RPMI7951 (cell line): ENCODE data around the gene DLG5. TPM values are rescaled to one million over a fixed set of nuclear protein-coding genes. Genes with fewer than 3 reads are reported as not detected.
A peak's percentile ranks its signal among the peaks of the same experiment; 100 is the strongest.

Experiments used
- DNase-seq: peaks from one replicate; pipeline ENCODE4 v3.0.0-alpha.2; 2012; ENCODE audit warnings: low read depth
- total RNA-seq: library from RNA; depleted of rRNA; stranded (reverse); fragments of >200 nt; shearing (Covaris generic); gene quantifications from 2 replicates; pipeline ENCODE4 v1.2.3, GENCODE V29; 2014

Gene DLG5
- total RNA-seq, 1 experiment from 2014 or later: 9.0 TPM

DNA sequence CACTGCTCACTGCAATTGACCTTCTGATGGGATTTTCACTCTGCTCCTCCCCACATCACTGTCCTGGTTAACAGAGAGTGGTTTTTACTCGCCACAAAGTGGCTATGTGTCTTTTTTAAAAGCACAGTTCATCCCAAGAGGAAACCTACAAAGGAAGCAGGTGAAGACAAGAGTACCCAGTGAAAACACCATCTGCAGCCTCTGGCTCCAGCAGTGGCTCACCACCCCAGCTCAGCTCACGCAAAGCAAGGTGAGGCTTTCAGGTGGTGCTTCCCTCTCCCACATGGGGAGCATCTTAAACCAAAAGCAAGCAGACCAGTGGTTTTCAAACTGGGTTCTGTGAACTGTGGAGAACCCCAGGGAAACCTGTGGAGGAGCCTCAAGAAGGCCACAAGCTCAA is 14.0 kb downstream of the DLG5 start:
- DNase-seq: no peak

DNA sequence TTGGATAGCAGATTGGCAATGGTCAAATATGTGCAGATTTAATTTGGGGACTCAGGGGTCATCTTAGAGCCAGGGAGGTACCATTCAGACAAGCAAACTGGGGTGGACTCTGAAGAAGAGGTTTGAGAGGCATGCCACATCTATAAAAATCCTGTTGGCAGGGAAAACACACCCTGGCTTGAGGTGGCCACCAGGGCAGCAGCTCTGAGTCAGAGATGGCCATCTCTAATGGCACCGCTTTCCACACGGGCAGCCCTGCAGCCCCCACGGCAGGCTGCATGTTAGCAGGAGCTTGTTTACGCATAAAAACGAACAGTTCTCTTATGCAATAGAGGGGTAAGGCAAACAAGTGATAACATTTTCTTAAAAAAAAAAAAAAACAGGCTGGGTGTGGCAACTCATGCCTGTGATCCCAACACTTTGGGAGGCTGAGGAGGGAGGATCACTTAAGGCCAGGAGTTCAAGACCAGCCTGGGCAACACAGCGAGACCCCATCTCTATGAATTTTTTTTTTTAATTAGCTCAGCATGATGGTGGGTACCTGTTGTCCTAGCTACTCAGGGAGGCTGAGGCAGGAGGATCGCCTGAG is 14.9 kb downstream of the DLG5 start:
- peak; percentile 52 for DNase-seq

DNA sequence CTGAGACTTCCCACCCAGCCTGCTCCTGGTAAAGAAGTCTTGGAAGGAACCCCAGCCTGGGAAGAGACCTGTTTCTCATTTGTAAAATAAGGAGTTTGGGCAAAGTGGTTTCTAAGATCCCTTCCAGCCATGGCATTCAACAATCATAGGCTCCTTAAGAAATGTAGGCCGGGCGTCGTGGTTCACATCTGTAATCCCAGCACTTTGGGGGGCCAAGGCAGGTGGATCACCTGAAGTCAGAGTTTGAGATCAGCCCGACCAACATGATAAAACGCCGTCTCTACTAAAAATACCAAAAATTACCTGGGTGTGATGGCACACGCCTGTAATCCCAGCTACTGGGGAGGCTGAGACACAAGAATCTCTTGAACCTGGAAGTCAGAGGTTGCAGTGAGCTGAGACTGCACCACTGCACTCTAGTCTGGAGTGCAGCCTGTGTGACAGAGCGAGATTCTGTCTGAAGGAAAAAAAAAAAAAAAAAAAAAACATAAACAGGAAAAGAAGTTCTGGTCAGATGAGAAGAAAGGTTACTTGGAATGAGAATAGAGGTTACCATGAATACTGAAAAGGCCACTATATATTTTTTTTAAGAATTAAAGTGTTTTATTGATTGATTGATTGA is 15.9 kb downstream of the DLG5 start:
- no peak for DNase-seq

DNA sequence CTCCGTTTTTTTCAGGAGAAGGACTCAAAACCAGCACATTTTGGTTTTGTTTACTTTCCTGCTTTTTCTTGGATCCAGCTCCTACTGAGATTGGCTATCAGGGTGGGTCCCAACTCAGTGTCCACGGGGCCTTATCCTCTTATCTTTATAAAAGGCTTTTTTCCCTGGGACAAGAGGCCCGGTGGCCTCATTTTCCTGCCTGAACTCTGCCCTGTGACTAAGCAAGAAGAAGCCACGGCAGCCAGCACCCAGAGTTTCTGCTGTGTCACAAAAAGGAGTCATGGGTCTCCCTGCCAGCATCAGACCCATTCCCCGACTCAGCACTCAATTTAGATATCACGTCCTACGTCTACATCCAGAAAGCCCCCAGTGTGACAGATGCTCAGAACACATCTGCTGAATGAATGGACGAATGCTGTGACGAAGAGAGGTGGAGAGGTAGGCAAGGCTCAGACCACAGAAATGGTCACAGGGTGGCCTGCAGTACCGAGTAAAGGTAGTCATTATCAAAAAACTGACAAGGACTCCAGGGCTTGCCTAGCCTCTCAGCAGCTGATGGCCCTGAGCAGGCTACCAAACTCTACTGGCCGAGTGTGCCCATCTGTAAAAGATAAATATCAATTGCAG is 16.7 kb downstream of the DLG5 start:
- DNase-seq: peak; percentile 46

DNA sequence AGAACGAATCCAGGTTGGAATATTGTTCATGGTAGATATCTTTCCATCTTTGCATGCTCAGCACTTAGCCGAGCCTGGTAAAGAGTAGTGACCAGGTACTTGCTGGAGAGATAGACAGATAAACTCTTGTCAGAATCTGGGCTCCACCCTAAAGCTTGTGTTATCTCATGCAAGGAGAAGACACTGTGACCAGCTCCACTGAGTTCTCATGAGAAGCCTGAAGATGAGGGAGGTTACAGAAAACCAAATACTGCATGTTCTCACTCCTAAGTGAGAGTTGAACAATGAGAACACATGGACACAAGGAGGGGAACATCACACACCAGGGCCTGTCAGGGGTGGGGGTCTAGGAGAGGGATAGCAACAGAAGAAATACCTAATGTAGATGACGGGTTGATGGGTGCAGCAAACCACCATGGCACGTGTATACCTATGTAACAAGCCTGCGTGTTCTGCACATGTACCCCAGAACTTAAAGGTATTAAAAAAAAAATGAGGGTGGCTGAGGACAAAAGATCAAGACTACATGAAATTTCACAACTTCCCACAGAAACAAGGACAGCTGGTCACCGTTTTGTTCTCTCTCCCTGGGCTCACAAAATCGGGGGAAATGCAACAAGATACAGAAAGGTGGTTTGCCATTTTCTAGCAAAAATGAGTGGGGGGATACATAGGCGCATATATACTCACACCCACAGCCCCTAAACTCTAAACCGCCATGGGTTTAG is 17.4 kb downstream of the DLG5 start:
- no peak for DNase-seq

DNA sequence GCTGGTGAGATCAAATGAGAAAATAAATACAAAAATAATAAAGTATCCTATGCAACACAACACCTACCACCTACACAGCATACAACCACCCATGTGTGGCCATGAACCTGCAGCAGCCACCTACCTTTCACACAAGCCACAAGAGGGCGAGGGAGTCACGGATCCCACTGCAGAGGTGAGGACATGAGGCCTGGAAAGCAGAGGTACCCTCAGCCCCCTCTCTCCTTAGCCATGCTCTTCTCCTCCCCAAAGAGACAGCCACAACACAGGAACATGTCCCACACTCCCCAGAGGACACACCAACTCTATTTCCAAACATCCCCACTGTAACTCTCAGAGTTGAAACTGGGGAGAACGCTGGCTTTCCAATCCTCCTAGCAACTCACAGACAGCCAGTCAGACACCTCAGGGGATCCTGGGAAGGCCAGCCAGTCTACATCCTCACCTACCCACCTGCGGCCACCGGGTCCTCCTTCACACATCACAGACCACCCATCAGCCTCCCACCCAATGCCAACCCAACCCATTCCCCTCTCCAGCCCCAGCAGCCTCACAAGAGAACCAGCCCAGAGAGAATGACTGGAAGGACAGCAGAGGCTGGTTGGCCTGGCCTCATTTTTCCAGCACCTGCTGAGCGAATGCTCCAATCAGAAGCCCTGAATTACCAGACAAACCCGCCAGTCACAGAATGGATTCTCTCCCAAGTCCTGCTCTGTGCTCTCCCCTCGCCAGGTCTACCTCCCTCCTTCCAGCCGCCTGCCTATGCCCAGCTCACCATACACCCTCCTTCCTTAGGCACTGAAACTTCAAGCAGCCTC is 18.4 kb downstream of the DLG5 start:
- no peak for DNase-seq

DNA sequence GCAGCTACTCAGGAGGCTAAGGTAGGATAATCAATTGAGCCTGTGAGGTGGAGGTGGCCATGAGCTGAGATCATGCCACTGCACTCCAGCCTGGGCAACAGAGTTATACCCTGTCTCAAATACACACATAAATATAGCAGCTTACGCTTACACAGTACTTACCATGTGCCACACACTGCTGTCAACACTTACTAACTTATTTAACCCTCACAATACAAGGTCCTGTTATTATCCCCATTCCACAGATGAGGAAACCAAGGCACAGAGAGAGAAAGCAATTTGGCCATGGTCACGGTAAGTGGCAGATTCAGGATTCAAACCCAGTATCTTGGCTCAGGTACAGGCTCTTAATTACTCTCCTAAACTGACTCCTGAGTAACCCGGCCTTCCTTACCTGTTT is 19.1 kb downstream of the DLG5 start:
- no peak for DNase-seq

DNA sequence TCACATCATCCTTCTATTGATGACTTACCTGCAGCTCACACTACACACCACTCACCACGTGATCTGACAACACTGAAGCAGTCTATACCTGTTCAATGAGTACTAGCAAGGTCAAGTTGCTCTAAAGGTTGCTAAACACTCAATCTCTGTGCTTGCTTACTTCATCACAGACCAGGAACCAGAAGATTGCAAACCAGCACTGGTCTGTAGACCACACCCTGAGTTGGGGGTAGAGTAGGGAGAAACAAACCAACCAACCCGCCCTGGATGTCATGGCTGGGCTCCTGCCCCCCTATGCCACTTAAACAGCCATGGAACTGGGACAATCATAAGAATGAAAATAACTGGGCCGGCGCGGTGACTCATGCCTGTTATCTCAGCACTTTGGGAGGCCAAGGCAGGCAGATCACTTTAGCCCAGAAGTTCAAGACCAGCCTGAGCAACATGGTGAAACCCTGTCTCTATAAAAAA is 19.6 kb downstream of the DLG5 start:
- no peak for DNase-seq

DNA sequence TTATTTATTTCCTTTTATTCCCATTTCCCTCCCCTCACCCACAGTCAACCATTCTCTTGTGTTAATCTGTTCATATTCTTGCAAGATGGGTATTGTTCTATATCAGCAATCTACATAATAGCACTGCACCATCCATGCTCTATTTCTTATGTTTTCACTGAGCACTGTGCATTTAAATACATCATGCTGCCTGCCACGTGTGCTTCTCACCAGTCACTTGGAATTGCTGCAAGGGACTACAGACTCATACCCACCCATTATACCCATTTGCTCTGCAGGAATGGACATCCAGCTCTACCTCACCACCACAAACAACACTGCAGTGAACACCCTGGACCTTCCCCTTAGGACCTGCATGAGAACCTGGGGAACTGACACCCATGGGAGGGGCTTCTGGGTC is 20.8 kb downstream of the DLG5 start:
- DNase-seq: no peak

DNA sequence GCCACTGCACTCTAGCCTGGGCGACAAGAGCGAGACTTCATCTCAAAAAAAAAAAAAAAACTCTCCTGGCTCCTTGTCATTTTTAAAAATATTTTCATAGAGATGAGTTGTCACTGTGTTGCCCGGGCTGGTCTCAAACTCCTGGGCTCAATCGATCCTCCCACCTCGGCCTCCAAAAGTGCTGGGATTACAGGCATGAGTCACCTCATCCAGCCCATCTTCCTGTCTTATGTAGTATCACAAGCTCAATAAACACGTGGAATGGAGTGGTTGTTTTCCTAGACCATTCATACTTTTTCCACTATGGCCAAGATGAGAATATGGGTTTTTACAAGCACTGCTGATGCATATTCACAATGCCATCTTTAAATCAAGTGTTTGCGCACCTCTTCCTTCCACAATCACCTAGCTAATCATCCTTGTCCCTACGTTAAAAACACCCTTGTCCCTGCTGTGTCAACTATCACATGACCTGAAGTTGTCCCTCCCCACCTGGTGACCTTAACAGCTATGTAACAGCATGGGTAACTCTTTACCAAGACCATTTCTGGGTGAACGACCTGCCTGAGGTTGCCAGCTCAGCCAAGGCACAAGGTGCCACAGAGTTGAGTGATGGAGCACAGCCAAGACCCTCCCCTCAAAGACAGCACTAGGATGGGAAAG is 21.3 kb downstream of the DLG5 start:
- DNase-seq: no peak

DNA sequence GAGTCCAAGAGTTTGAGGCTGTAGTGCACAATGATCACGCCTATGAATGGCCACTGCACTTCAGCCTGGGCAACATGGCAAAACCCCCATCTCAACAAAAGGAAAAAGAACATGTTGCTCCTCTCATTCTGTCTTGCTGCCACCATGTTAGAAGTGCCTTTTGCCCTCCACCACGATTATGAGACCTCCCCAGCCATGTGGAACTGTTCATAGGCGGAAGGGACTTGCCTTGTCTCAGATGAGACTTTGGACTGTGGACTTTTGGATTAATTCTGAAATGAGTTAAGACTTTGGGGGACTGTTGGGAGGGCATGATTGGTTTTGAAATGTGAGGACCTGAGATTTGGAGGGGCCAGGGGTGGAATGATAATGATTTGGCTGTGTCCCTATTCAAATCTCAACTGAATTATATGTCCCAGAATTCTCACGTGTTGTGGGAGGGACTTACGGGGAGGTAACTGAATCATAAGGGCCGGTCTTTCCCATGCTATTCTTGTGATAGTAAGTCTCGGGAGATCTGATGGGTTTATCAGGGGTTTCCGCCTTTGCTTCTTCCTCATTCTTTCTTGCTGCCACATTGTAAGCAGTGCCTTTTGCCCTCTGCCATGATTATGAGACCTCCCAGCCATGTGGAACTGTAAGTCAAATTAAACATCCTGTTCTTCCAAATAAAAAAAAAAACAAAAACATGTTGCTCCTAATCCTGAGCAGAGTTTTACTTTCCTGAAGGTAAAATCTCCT is 22.3 kb downstream of the DLG5 start:
- DNase-seq: no peak

DNA sequence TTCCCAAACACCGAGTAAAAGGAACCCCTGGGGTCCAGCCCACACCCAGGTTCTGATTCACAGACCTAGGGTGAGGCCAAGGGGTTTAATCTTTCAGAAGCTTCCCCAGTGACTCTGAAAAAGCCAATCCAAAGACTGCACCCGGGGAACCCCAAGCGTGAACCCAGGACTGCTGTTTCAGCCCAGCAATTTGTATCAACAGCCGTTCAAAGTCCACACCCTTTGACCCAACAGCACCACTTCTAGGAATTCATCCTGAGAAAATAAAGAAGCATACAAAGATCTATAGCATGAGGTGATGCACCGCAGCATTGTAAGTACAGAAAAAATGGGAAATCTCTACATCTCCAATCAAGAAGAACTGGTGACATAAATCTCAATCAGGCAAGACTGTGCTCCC is 24.4 kb downstream of the DLG5 start:
- DNase-seq: no peak

DNA sequence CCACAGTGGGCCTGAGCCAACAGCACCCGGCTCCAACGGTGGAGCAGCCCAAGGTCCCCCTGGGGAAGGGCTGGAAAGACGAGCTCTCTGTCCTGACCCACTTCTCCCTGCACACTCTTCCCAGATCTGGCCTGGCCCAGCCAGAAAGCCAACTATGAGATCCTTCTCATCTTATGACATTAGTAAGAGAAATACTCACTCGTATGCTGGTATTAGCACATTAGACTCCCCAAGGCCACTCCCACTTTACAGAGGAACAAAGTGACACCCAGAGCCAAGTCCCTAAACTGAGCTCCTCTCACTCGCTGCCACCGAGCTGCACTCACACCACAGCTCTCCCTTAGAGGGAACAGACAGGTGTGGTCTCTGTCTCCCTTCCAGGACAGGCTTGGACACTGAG is 24.8 kb downstream of the DLG5 start:
- no peak for DNase-seq

DNA sequence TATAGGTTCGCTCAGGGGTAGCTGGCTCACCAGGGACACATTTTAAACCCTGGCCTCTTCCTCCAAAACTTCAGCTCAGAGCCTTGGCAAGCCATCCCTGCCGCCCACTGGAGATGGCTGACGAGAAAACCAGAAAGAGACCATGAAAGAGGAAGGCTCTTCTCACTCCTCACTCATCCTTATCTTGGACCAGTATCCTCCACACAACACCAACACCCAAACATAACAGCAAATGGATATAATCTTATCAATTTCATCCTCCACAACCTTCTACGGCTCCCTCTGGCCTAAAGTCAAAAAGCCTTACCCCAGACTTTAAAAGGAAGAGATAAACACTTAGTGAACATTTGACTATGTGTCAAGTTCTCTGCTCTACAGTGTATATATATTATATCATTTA is 26.9 kb downstream of the DLG5 start:
- DNase-seq: no peak

DNA sequence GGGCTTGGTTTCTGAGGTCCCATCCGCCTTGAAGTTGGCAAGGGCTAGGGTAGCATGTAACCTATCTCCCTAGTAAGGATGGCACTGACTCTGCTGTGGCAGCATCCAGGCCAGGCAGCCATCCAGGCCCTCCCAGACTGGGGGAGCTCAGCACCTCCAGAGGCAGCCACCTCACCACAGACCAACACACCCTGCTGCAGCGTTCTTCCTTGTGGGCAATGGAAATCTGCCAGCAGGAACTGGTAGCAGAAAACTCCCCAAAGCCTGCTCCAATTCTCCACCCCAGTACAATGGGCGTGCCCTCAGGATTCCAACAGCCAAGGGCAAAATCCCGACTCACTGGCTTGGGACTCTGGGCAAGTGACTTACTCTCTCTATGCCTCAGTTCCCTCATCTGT is 27.5 kb downstream of the DLG5 start:
- peak; percentile 91 for DNase-seq

DNA sequence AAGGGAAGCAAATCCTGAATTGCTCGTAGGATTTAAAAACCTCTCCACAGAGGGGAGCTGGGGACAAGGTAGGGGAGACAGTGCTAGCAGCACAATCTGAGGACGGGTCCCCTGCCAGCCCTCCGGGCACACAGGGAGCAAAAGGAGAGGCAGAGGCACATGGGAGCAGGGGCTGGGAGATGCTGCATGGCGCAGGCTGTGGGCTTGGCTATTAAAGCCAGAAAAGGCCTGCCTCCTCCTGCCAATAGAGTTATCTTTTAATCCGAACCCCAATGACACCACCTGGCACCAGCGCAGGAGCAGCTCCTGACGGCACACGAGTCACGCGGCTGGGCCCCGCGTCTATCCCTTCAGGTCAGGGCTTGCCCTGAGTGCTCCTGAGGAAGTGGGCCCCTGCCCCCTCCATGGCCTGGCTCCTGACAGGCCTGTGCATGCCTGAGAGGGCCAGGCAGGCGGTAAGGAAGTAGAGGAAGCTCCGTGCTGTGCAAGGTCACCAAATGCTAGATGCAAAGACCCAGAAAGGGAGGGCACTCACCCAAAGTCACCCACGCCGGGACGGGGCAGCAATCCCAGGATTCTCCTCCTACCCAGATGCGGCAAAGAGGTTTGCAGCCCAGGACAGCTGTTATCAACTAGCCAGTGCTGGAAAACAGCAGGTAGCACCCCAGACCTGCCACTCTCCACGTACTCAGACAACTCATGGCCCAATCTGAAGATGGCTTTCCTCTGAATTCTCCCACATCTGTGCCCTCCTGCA is 28.1 kb downstream of the DLG5 start:
- no peak for DNase-seq

DNA sequence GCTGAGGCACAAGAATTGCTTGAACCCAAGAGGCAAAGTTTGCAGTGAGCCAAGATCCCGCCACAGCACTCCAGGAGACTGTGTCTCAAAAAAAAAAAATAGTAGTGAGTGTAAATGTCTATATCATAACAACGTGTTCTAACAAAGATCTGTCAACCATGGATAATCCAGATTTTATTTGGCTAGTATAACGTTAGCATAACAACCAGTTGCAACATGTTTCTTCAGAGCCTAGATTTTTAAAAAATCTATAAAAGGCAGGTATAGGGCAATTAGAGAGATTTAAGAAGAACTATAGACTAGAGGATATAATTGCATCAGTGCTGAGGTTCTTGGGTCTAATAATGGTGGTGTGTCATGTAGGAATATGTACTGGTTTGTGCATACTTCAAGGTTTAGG is 30.5 kb downstream of the DLG5 start:
- DNase-seq: no peak

DNA sequence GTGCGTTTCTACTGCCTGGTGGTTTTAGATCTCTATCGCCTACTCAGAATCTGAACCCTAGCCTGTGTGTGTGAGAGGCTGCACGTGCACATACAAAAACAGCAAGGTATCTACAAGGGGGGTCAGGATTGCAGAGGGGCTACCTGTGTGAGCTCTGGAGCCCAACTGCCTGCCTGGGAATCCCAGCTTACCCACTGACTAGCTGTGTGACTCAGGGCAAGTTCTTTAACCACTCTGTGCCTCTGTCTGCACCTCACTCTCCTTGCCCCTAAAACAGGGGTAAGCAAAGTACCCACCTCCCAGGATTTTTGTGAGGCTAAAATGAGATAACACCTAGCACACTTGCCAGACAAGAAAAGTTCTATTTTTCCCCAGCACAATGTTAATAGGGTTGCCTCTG is 32.5 kb downstream of the DLG5 start:
- no peak for DNase-seq

DNA sequence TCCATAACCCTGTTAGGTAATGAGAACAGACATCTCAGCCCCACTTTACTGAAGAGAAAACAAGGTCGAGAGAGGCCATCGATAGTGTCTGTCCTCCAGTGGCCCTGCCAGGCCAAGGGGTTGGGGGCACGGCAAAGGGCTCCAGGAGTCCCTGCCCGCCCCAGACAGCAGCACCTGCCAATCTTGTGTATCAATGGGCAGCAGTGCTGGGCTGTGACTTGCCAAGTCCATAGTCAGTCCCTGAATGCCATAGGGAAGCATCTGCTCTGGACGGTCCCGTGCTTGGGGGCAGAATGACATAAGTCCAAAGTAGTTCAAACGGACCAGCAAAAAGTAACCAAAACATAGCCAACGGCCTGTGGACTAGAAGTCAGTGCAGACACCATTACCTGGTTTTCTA is 33.2 kb downstream of the DLG5 start:
- DNase-seq: no peak

DNA sequence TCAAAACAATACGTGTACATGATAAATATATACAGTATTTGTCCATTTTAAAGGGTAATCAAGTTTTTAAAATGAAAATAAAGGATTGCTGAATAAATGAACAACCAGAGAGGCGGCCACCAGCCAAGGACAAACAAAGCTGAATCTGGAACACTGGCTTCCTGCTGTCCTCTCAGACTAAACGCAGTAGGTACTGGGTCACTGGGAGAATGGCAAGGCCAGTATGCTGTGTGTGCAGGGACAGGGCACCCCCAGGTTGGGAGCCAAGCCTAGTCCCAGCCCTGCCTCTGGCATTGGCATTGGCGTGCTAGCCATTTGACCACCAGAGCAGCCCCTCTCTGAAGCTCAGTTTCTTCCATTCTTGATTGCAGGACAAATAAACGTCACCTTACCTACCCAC is 33.8 kb downstream of the DLG5 start:
- no peak for DNase-seq
